ENCODE measurements around the gene C1orf159.

The C1orf159 gene

DNA sequence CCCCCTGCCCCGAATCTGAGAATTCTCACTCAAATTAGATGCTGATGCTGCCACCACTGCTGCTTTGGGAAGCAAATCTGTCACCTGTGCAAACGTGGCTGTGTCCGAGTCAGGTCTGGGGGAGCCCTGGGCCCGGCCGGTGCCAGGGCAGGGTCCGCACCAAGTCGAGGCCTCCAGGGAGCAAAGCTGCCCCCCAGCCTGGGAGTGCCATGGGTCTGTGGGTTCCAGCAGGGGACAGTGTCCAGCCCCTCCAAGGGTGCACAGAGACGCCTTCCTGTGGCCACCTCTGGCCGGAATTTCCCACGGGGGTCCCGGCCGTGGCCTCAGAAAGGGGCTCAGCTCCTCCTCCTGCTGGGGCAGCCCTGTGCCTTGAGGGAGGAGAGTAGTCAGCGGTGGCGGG lies 30.1 kb upstream of the C1orf159 start:
- Histone ChIP-seq H3K9me3 (ENCODE audit: severe bottlenecking) (no peaks in the 10 kb centered on the region), H3K27ac (no peak overlapping the region), H3K36me3 (no peaks in the 10 kb centered on the region), H3K4me3 (ENCODE audit: low read depth, low read length) (no peak overlapping the region), H3K27me3 (ENCODE audit: insufficient read depth, low read depth, severe bottlenecking) (no peaks in the 10 kb centered on the region)
- TF ChIP-seq, protein P1, sequence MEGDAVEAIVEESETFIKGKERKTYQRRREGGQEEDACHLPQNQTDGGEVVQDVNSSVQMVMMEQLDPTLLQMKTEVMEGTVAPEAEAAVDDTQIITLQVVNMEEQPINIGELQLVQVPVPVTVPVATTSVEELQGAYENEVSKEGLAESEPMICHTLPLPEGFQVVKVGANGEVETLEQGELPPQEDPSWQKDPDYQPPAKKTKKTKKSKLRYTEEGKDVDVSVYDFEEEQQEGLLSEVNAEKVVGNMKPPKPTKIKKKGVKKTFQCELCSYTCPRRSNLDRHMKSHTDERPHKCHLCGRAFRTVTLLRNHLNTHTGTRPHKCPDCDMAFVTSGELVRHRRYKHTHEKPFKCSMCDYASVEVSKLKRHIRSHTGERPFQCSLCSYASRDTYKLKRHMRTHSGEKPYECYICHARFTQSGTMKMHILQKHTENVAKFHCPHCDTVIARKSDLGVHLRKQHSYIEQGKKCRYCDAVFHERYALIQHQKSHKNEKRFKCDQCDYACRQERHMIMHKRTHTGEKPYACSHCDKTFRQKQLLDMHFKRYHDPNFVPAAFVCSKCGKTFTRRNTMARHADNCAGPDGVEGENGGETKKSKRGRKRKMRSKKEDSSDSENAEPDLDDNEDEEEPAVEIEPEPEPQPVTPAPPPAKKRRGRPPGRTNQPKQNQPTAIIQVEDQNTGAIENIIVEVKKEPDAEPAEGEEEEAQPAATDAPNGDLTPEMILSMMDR (IDR thresholded peaks at IDR 0.05; ENCODE audit: low read depth, low read length), result no peak
- no peak for DNase-seq

GRCh38 chr1:1145547-1145914 lies 29.6 kb upstream of the C1orf159 start:
- DNase-seq, result no peak
- H3K4me3 ChIP-seq (ENCODE audit: low read depth, low read length), result no peak overlapping the region
- no peaks in the 10 kb centered on the region for H3K27me3 ChIP-seq (ENCODE audit: insufficient read depth, low read depth, severe bottlenecking)
- H3K27ac ChIP-seq, result no peak overlapping the region
- H3K9me3 ChIP-seq (ENCODE audit: severe bottlenecking), result no peaks in the 10 kb centered on the region
- H3K36me3 ChIP-seq, result no peaks in the 10 kb centered on the region
- TF ChIP-seq, protein P1 (IDR thresholded peaks at IDR 0.05; ENCODE audit: low read depth, low read length), result no peak

- Histone ChIP-seq H3K27ac (no peak overlapping the region), H3K36me3 (no peaks in the 10 kb centered on the region), H3K27me3 (ENCODE audit: insufficient read depth, low read depth, severe bottlenecking) (no peaks in the 10 kb centered on the region), H3K4me3 (ENCODE audit: low read depth, low read length) (no peak overlapping the region), H3K9me3 (ENCODE audit: severe bottlenecking) (no peaks in the 10 kb centered on the region)
- no peak for DNase-seq
- TF ChIP-seq, protein P1 (IDR thresholded peaks at IDR 0.05; ENCODE audit: low read depth, low read length), result no peak
These were observed 29.1 kb upstream of the C1orf159 start for GRCh38 chr1:1144843-1145546.

DNA sequence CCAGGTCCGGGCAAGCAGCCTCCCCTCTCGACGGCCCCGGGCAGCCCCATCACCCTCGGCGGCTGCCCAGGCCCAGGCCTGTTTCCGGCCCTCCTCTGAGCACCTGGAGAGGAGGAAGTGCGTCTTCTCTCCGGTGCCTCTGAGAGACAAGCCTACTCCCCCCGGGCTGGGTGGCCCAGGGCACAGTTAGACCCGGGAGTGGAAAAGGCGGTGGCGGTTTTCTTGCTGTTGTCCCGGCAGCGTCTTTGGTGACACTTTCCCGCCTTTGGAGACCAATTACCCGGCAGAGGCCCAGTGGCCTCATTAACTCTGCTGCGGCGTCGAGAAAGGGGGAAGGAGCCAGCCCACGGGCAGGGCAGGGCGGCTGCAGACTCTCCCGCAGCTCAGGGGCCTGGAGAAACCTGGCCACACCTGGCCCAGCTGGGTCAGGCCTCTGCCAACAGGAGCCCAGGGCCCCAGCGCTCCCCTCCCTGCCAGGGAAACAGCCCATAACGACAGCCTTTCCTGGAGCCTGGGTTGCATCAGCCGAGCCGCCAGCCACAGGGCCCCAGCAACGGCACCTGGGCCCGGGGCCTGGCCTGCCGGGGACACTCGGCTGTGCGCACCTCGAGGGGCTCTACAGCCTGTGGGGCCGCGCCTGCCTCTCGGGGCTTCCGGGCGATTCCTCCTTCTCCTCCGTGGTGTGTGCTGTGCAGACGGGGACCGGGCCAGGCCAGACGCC lies 28.4 kb upstream of the C1orf159 start:
- Histone ChIP-seq H3K9me3 (ENCODE audit: severe bottlenecking) (no peaks in the 10 kb centered on the region), H3K27ac (no peak overlapping the region), H3K4me3 (ENCODE audit: low read depth, low read length) (no peak overlapping the region), H3K27me3 (ENCODE audit: insufficient read depth, low read depth, severe bottlenecking) (no peaks in the 10 kb centered on the region), H3K36me3 (no peaks in the 10 kb centered on the region)
- TF ChIP-seq, protein P1 (IDR thresholded peaks at IDR 0.05; ENCODE audit: low read depth, low read length), result no peak
- DNase-seq, result no peak

GRCh38 chr1:1143636-1144035 lies 27.7 kb upstream of the C1orf159 start:
- Histone ChIP-seq H3K4me3 (ENCODE audit: low read depth, low read length) (no peak overlapping the region), H3K27ac (no peak overlapping the region), H3K27me3 (ENCODE audit: insufficient read depth, low read depth, severe bottlenecking) (no peaks in the 10 kb centered on the region), H3K36me3 (no peaks in the 10 kb centered on the region), H3K9me3 (ENCODE audit: severe bottlenecking) (no peaks in the 10 kb centered on the region)
- DNase-seq, result no peak
- TF ChIP-seq, protein P1 (IDR thresholded peaks at IDR 0.05; ENCODE audit: low read depth, low read length), result no peak
